ENCODE data around the gene ATP2B2. TPM values are rescaled to one million over a fixed set of nuclear protein-coding genes. Genes with fewer than 3 reads are reported as not detected.

The ATP2B2 gene
- total RNA-seq, 4 donors from 2014 or later, result not detected

- H3K36me3 ChIP-seq, result no peaks in the 10 kb centered on the region
- TF ChIP-seq CTCF (IDR thresholded peaks at IDR 0.05) (no peak), POLR2AphosphoS5 (IDR thresholded peaks at IDR 0.05) (no peak), POLR2A (IDR thresholded peaks at IDR 0.05) (no peak), EP300 (IDR thresholded peaks at IDR 0.05; ENCODE audit: low read depth) (no peak)
- H3K4me3 ChIP-seq, result no peak overlapping the region
- H3K9me3 ChIP-seq, result no peaks in the 10 kb centered on the region
- H3K27me3 ChIP-seq, result peaks cover 40% of the 10 kb centered on the region
- 63% methylated on average over 20 of the region's 25 CpGs; no CpG with 5 or more reads in 1 of the 2 donors for WGBS, 2 donors (ENCODE audit: low coverage in 1 of 2)
- intact Hi-C loops (cut with DNase I; ENCODE audit: low total_unique reads) (no loop called here), in situ Hi-C loops (cut with MboI; ENCODE audit: low pct_ligation_motif_present in 1 of 4, low pct_unique_long_range_greater_than_20kb in 1 of 4, low sequenced_read_pairs in 3 of 4) (no loop called here)
- no peak for DNase-seq
- H3K27ac ChIP-seq, result no peak overlapping the region
- peaks cover 0 to 3% (median 0%) of the 10 kb centered on the region in 4 donors for H3K4me1 ChIP-seq
These were observed 976 bp downstream of the ATP2B2 start for GRCh38 chr3:10504171-10505049.

- intact Hi-C loops (cut with DNase I; ENCODE audit: low total_unique reads) (no loop called here), in situ Hi-C loops (cut with MboI; ENCODE audit: low pct_ligation_motif_present in 1 of 4, low pct_unique_long_range_greater_than_20kb in 1 of 4, low sequenced_read_pairs in 3 of 4) (no loop called here)
- Histone ChIP-seq H3K9me3 (no peaks in the 10 kb centered on the region), H3K27ac (no peak overlapping the region), H3K4me3 (no peak overlapping the region), H3K36me3 (no peaks in the 10 kb centered on the region), H3K4me1 (peaks cover 0 to 3% (median 0%) of the 10 kb centered on the region in 4 donors), H3K27me3 (peaks cover 40% of the 10 kb centered on the region)
- WGBS, 2 donors (ENCODE audit: low coverage in 1 of 2), result 65% methylated on average over 13 of the region's 15 CpGs; no CpG with 5 or more reads in 1 of the 2 donors
- no peak for DNase-seq
- TF ChIP-seq CTCF (IDR thresholded peaks at IDR 0.05) (no peak), EP300 (IDR thresholded peaks at IDR 0.05; ENCODE audit: low read depth) (no peak), POLR2AphosphoS5 (IDR thresholded peaks at IDR 0.05) (no peak), POLR2A (IDR thresholded peaks at IDR 0.05) (no peak)
These were observed 2.1 kb downstream of the ATP2B2 start for GRCh38 chr3:10503217-10503796.

GRCh38 chr3:10502185-10502880 lies 3.1 kb downstream of the ATP2B2 start:
- Histone ChIP-seq H3K27me3 (peaks cover 40% of the 10 kb centered on the region), H3K4me1 (peaks cover 0 to 3% (median 0%) of the 10 kb centered on the region in 4 donors), H3K4me3 (no peak overlapping the region), H3K36me3 (no peaks in the 10 kb centered on the region), H3K9me3 (no peaks in the 10 kb centered on the region), H3K27ac (no peak overlapping the region)
- 74 to 84% methylated on average over 5 to 12 of the region's 12 CpGs for WGBS, 2 donors (ENCODE audit: low coverage in 1 of 2)
- intact Hi-C loops (cut with DNase I; ENCODE audit: low total_unique reads), result no loop called here
- no peak for DNase-seq
- in situ Hi-C loops (cut with MboI; ENCODE audit: low pct_ligation_motif_present in 1 of 4, low pct_unique_long_range_greater_than_20kb in 1 of 4, low sequenced_read_pairs in 3 of 4), result no loop called here
- TF ChIP-seq POLR2AphosphoS5 (IDR thresholded peaks at IDR 0.05), result no peak
- no peak for TF ChIP-seq CTCF (IDR thresholded peaks at IDR 0.05)
- no peak for TF ChIP-seq EP300 (IDR thresholded peaks at IDR 0.05; ENCODE audit: low read depth)
- TF ChIP-seq POLR2A (IDR thresholded peaks at IDR 0.05), result no peak

GRCh38 chr3:10501664-10502052 lies 3.7 kb downstream of the ATP2B2 start:
- no peak for TF ChIP-seq CTCF (IDR thresholded peaks at IDR 0.05)
- TF ChIP-seq POLR2A (IDR thresholded peaks at IDR 0.05), result no peak
- TF ChIP-seq EP300 (IDR thresholded peaks at IDR 0.05; ENCODE audit: low read depth), result no peak
- no peak for TF ChIP-seq POLR2AphosphoS5 (IDR thresholded peaks at IDR 0.05)
- Histone ChIP-seq H3K27me3 (peaks cover 34% of the 10 kb centered on the region), H3K4me1 (peaks cover 0 to 3% (median 0%) of the 10 kb centered on the region in 4 donors), H3K9me3 (no peaks in the 10 kb centered on the region), H3K27ac (no peak overlapping the region), H3K36me3 (no peaks in the 10 kb centered on the region), H3K4me3 (no peak overlapping the region)
- WGBS, 2 donors (ENCODE audit: low coverage in 1 of 2), result 92% methylated on average over 2 of the region's 3 CpGs; no CpG with 5 or more reads in 1 of the 2 donors
- DNase-seq, result no peak
- intact Hi-C loops (cut with DNase I; ENCODE audit: low total_unique reads), result no loop called here
- in situ Hi-C loops (cut with MboI; ENCODE audit: low pct_ligation_motif_present in 1 of 4, low pct_unique_long_range_greater_than_20kb in 1 of 4, low sequenced_read_pairs in 3 of 4), result no loop called here

All from transverse colon (tissue), 4 donors.